ENCODE measurements around the gene PDGFC. TPM values are rescaled to one million over a fixed set of nuclear protein-coding genes. Genes with fewer than 3 reads are reported as not detected.

The PDGFC gene
- total RNA-seq, 1 experiment from 2014 or later: 4.5 TPM

- H3K4ac ChIP-seq (ENCODE audit: low read depth, low read length): no peak overlapping the region
- H3K79me1 ChIP-seq (ENCODE audit: insufficient read depth, low read depth, low read length, poor library complexity, severe bottlenecking): no peaks in the 10 kb centered on the region
- H3K23ac ChIP-seq (ENCODE audit: insufficient read length, low read depth, low read length): no peak overlapping the region
- no peak overlapping the region for H2BK15ac ChIP-seq (ENCODE audit: low read depth, low read length)
- H2BK20ac ChIP-seq (ENCODE audit: low read depth, low read length, poor library complexity, severe bottlenecking): no peak overlapping the region
- Mint-ChIP-seq H3K4me1 (peaks cover 6 to 19% of the 10 kb centered on the region in 2 experiments), H3K9me3 (no peaks in the 10 kb centered on the region), H3K36me3 (ENCODE audit: insufficient read depth in 1 of 3, low read depth in 3 of 3) (no peaks in the 10 kb centered on the region), H3K27me3 (ENCODE audit: low read depth) (no peaks in the 10 kb centered on the region), H3K4me3 (no peak overlapping the region), H3K27ac (no peak overlapping the region)
- H3K9ac ChIP-seq (ENCODE audit: extremely low read depth, insufficient read length, low read length): no peak overlapping the region
- no peaks in the 10 kb centered on the region for H3K27me3 ChIP-seq (ENCODE audit: insufficient read depth, low read length)
- no peak for TF ChIP-seq CTCF (conservative IDR thresholded peaks at IDR 0.05)
- no peaks in the 10 kb centered on the region for H3K23me2 ChIP-seq (ENCODE audit: insufficient read length, low read depth, low read length, poor library complexity, severe bottlenecking)
- no peak overlapping the region for H2BK12ac ChIP-seq (ENCODE audit: insufficient read length, low read depth, low read length)
- no peaks in the 10 kb centered on the region for H4K20me1 ChIP-seq (ENCODE audit: control insufficient read depth, insufficient read depth, insufficient read length)
- no peaks in the 10 kb centered on the region for H3K9me3 ChIP-seq (ENCODE audit: control insufficient read depth, low read depth, low read length)
- no peaks in the 10 kb centered on the region for H3K79me2 ChIP-seq (ENCODE audit: insufficient read depth, low read length)
- no peak overlapping the region for H3K14ac ChIP-seq (ENCODE audit: insufficient read depth, low read length)
- no peaks in the 10 kb centered on the region for H3K4me1 ChIP-seq (ENCODE audit: insufficient read depth, low read length)
- no peak overlapping the region for H4K5ac ChIP-seq (ENCODE audit: insufficient read length, low read depth, low read length)
- H2BK5ac ChIP-seq (ENCODE audit: insufficient read length, low read length): no peak overlapping the region
- H2AFZ ChIP-seq (ENCODE audit: low read length): no peak overlapping the region
- WGBS (ENCODE audit: extremely low coverage, insufficient read length, low lambda C conversion rate): no CpG with 5 or more reads among the region's 2 CpGs
- no peak overlapping the region for H3K18ac ChIP-seq (ENCODE audit: insufficient read length, low read depth, low read length)
- H3T11ph ChIP-seq (ENCODE audit: low read length): no peak overlapping the region
- H2BK120ac ChIP-seq (ENCODE audit: low read depth, low read length, poor library complexity, severe bottlenecking): no peak overlapping the region
- no peak overlapping the region for H3K27ac ChIP-seq (ENCODE audit: insufficient read length, low read depth, low read length)
- H2AK5ac ChIP-seq (ENCODE audit: insufficient read length, low read length): no peak overlapping the region
- no peak overlapping the region for H4K8ac ChIP-seq (replicated peaks; ENCODE audit: insufficient read length, low read depth, low read length)
- H3K4me2 ChIP-seq (ENCODE audit: insufficient read depth, insufficient read length, low read length): no peak overlapping the region
- no peak overlapping the region for H4K91ac ChIP-seq (ENCODE audit: insufficient read length, low read depth, low read length)
- H3K56ac ChIP-seq (ENCODE audit: insufficient read length, low read depth, low read length): no peak overlapping the region
- DNase-seq: no peak
These were observed 22.2 kb downstream of the PDGFC start for GRCh38 chr4:156949373-156949814.
